ENCODE results near the gene CYP4A11. TPM values are rescaled to one million over a fixed set of nuclear protein-coding genes. Genes with fewer than 3 reads are reported as not detected.
"Not testable (repeated sequence)": the region's sequence is repeated elsewhere in the genome, so short reads cannot be mapped to it uniquely, and the experiment has no call there.

CYP4A11 gene
- total and polyA plus RNA-seq, 3 donors from 2014 or later = 0.16 TPM; not detected in 2

DNA sequence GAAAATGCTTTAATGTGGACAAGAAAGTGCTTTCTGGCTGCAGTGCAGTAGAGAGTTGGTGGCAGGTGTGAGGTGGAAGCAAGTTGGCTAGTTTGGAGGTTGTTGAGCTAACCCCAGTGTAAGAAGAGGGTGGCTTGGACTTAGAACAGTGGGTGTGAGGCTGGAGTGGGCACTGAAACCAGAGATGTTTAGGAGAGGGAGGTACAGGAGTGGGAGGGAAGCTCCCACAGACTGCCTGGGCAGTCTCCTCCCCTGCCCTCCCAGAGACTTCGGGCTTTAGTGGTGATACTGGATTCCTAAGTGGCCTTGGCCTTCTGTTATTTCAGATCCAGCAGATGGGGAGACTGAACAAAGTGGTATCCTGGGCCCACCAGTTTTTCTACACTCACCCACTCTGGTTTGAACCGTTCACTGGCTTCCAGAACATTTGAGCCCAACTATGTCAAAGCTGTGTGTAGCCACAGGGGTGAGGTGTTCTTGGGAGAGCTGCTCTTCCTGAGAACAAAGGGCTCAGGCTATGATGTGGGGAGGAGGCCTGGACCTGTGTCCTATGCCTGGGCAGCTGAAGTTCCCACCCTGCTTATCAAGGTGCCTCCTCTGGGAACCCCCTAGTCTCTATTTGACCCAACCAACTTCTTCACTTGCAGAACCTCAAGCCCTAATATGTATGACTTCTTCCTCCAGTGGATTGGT, 19.9 kb upstream of the CYP4A11 start:
- no peak overlapping the region for H3K4me3 ChIP-seq
- no peaks in the 10 kb centered on the region for H3K36me3 ChIP-seq (ENCODE audit: low read depth, missing control alignments)
- 53 to 69% methylated on average over 2 of the region's 2 CpGs for WGBS, 2 donors
- H3K9me3 ChIP-seq = no peaks in the 10 kb centered on the region
- H3K4me1 ChIP-seq = no peaks in the 10 kb centered on the region
- H3K27ac ChIP-seq = no peak overlapping the region
- no peaks in the 10 kb centered on the region for H3K27me3 ChIP-seq
- TF ChIP-seq, protein P1, sequence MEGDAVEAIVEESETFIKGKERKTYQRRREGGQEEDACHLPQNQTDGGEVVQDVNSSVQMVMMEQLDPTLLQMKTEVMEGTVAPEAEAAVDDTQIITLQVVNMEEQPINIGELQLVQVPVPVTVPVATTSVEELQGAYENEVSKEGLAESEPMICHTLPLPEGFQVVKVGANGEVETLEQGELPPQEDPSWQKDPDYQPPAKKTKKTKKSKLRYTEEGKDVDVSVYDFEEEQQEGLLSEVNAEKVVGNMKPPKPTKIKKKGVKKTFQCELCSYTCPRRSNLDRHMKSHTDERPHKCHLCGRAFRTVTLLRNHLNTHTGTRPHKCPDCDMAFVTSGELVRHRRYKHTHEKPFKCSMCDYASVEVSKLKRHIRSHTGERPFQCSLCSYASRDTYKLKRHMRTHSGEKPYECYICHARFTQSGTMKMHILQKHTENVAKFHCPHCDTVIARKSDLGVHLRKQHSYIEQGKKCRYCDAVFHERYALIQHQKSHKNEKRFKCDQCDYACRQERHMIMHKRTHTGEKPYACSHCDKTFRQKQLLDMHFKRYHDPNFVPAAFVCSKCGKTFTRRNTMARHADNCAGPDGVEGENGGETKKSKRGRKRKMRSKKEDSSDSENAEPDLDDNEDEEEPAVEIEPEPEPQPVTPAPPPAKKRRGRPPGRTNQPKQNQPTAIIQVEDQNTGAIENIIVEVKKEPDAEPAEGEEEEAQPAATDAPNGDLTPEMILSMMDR (IDR thresholded peaks at IDR 0.05) = no peak
- intact Hi-C loops (cut with DNase I; ENCODE audit: low total_unique reads) = no loop called here
- DNase-seq = no peak

DNA sequence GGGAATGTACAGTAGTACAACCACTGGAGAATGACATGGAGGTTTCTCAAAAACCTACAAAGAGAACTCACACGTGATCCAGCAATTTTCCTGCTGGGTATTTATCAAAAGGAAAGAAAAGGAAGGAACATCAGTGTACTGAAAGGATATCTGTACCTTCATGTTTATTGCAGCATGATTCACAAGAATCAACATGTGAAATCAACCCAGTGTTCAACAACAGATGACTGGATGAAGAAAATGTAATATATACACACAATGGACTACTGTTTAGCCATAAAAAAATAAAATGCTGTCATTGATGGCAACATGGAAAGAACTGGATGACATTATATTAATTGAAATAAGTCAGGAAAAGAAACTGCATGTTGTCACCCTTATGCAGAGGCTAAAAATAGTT, 19.0 kb upstream of the CYP4A11 start:
- TF ChIP-seq, protein P1 (IDR thresholded peaks at IDR 0.05) = no peak
- TF ChIP-seq POLR2A (IDR thresholded peaks at IDR 0.05) = no peak
- H3K9me3 ChIP-seq = no peaks in the 10 kb centered on the region
- DNase-seq = no peak
- no peak overlapping the region for H3K27ac ChIP-seq
- H3K4me1 ChIP-seq = no peaks in the 10 kb centered on the region
- intact Hi-C loops (cut with DNase I; ENCODE audit: low total_unique reads) = no loop called here
- no peaks in the 10 kb centered on the region for H3K36me3 ChIP-seq (ENCODE audit: low read depth, missing control alignments)
- WGBS, 2 donors = 51 to 52% methylated on average over 1 of the region's 1 CpG
- H3K4me3 ChIP-seq = no peak overlapping the region
- H3K27me3 ChIP-seq = no peaks in the 10 kb centered on the region

DNA sequence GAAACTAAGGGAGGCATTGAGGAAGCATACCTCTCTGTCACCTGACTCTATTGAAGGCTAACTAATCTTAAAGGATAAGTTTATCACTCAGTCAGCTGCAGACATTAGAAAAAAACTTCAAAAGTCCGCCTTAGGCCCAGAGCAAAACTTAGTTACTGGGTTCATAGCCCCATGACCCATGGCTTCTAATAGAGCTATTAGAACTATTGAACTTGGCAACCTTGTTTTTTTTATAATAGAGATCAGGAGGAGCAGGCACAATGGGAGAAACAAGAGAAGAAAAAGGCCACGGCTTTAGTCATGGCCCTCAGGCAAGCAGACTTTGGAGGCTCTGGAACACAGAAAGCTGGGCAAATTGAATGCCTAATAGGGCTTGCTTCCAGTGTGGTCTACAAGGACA, 13.8 kb upstream of the CYP4A11 start:
- DNase-seq; H3K27me3 ChIP-seq; H3K9me3 ChIP-seq; H3K4me3 ChIP-seq; intact Hi-C loops (cut with DNase I; ENCODE audit: low total_unique reads); H3K27ac ChIP-seq; H3K36me3 ChIP-seq (ENCODE audit: low read depth, missing control alignments); H3K4me1 ChIP-seq: not testable (repeated sequence)
- 74 to 93% methylated on average over 2 of the region's 2 CpGs for WGBS, 2 donors

DNA sequence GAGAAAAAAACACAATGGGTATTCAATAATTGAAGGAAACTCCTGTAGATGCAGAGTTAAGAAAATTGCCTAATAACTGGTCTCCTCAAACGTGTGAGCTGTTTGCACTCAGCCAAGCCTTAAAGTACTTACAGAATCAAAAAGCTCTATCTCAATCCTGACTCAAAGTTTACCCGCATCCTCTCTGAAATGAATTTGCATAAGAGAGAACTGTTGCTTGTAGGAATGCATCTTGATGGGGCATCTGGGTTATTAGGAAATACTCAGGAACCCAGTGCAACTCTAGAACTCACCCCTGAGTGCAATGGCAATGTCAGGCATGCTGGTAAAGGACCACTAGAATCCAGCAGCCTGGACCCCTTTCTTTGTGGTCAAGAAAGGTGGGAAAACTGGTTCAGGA, 12.6 kb upstream of the CYP4A11 start:
- intact Hi-C loops (cut with DNase I; ENCODE audit: low total_unique reads); H3K27me3 ChIP-seq; H3K9me3 ChIP-seq; H3K4me3 ChIP-seq; H3K27ac ChIP-seq; H3K36me3 ChIP-seq (ENCODE audit: low read depth, missing control alignments); DNase-seq; H3K4me1 ChIP-seq: not testable (repeated sequence)
- WGBS, 2 donors = 51 to 54% methylated on average over 2 of the region's 2 CpGs

DNA sequence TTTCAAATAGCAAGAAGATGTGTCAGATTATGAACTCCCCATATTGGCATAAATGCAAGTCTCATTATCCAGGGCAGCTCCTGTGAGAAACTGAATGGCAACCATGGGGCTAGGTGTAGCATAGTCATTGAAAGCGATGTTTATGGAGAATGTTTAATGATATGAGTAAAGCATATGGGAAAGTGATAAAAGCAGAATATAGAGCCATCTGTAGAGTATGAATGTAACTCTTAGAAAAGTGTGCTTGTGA, 8.1 kb upstream of the CYP4A11 start:
- H3K9me3 ChIP-seq; H3K27ac ChIP-seq; H3K36me3 ChIP-seq (ENCODE audit: low read depth, missing control alignments); H3K27me3 ChIP-seq; H3K4me3 ChIP-seq; H3K4me1 ChIP-seq; DNase-seq; intact Hi-C loops (cut with DNase I; ENCODE audit: low total_unique reads): not testable (repeated sequence)
- WGBS, 2 donors = 91 to 100% methylated on average over 1 of the region's 1 CpG

DNA sequence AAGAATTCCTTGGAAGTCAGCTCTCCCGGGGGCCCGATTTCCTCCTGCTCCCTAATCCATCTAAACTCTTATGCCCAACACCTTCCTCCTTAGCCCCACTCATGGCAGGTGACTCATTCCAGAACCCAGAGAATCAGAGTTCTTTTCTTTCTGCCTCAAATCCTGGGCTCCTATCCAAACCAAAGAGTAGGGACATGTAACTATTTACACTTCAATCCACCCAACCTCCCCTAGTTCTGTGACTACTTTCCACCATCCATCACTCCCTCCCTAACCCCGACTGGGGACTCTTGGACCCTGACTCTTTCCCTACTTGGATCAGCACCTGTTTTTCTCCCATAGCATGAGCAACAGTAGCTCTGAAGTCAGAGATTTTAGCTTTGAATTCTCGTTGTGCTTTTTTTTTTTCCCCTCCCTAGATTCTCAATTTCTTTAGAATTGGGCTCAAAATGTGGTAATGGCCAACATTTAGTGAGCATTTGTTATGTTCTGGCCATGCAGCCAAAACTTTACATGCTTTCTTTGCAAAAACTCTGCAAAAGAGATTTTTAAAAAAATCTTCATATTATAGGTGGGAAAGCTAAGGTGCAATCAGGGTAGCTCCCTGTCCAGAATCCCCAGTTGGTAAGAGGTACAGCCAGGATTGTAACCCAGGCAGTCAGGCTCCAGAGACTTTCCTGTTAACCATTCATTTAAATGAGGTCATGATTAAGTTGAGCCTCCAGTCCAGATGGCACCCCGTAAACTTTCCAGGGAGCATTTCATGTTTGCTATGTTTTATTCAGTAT, 7.5 kb upstream of the CYP4A11 start:
- WGBS, 2 donors = 38 to 57% methylated on average over 4 to 5 of the region's 5 CpGs
- Histone ChIP-seq H3K4me1 (no peaks in the 10 kb centered on the region), H3K27ac (no peak overlapping the region), H3K9me3 (no peaks in the 10 kb centered on the region), H3K27me3 (no peaks in the 10 kb centered on the region), H3K36me3 (ENCODE audit: low read depth, missing control alignments) (no peaks in the 10 kb centered on the region), H3K4me3 (no peak overlapping the region)
- no peak for DNase-seq
- intact Hi-C loops (cut with DNase I; ENCODE audit: low total_unique reads) = no loop called here
- TF ChIP-seq, protein P1 (IDR thresholded peaks at IDR 0.05) = no peak
- TF ChIP-seq POLR2A (IDR thresholded peaks at IDR 0.05) = no peak

DNA sequence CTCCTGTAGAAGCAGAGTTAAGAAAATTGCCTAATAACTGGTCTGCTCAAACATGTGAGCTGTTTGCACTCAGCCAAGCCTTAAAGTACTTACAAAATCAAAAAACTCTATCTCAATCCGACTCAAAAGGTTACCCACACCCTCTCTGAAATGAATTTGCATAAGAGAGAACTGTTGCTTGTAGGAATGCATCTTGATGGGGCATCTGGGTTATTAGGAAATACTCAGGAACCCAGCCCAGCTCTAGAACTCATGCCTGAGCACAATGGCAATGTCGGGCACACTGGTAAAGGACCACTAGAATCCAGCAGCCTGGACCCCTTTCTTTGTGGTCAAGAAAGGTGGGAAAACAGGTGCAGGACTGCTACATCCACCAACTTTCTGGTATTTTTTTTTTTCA, 6.4 kb upstream of the CYP4A11 start:
- H3K27ac ChIP-seq; DNase-seq; H3K4me3 ChIP-seq; H3K4me1 ChIP-seq; intact Hi-C loops (cut with DNase I; ENCODE audit: low total_unique reads); H3K36me3 ChIP-seq (ENCODE audit: low read depth, missing control alignments); H3K9me3 ChIP-seq; H3K27me3 ChIP-seq: not testable (repeated sequence)
- 39% methylated on average over 2 of the region's 2 CpGs for WGBS, 2 donors
